HG02870 (cell line): ENCODE data around the gene MYPN.
"Not testable (repeated sequence)": the region's sequence is repeated elsewhere in the genome, so short reads cannot be mapped to it uniquely, and the experiment has no call there.

Experiments
- ATAC-seq: cut with Tn5 transposase; IDR thresholded peaks from one replicate; pipeline ENCODE4 v1.9.1; 2021; ENCODE audit warnings: mild to moderate bottlenecking, moderate library complexity; ENCODE audit not compliant: unreplicated experiment

The MYPN gene

DNA sequence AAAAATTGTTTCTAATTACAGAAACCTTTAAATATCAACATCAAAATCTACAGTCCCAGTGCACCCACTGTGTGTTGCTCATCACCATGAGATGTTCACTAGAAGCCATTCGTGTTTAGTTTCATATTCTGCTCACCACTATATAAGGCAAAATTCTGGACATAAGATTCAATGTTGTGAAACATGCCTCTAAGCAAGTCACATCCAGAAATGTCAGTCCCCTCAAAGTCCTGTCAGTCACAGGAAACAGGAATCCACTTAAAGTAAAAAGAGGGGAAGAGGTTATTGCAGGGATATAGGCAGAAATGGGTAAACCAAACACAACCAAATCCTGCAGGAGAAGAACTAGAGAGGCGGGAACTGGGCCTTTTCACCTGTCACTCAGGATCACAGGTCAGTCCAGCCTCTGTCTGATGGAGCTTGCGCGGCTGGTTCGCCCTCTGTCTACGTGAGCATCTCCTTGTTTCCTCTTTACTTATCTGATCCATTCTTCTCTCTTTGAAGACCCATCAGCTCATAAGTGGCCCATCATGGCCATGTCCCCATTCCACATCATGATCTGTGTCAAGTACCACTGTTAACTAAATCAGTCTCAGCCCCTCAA, 58.4 kb downstream of the MYPN start:
- ATAC-seq = no peak

GRCh38 chr10:68171539-68172080, 62.3 kb downstream of the MYPN start:
- ATAC-seq = no peak

DNA sequence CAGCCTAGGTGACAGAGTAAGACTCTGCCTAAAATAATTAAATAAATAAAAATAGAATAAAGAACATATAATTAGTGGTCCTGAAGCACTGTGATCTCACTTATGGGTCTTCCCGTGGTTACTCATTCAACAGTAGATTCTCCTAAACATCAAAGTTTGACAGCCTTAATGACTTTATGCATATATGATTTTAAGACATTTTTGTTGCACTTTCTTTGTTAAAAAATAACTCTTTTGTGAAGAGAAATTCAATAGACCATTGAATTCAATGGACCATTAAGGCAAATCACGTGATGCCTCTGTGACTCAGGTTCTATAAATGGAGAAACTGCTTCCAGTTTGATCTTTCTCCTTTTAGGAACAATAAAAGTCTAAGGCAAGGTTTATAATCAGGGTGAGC, 63.0 kb downstream of the MYPN start:
- no peak for ATAC-seq

DNA sequence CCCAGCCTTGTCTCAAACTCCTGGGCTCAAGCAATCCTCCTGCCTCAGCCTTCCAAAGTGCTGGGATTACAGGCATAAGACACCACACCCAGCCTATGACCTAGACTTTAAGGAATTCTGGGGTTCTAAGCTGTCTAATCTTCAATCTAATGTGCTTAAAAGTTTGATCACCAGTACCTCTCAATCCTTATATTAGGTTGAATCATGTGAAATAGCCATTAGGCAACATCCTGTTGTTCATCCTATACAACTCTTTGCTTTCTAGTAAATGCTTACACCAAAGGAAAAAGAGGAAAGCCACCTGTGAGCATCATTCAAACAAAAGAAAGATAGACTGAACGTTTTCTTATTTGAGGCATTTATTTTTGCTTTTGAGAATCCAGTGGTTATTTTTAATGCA, 66.7 kb downstream of the MYPN start:
- no peak for ATAC-seq

- no peak for ATAC-seq
Observed at GRCh38 chr10:68176797-68177196, 67.5 kb downstream of the MYPN start.

GRCh38 chr10:68178592-68178991, 69.3 kb downstream of the MYPN start:
- ATAC-seq = no peak

- ATAC-seq = no peak
Observed at GRCh38 chr10:68179016-68179415, 69.7 kb downstream of the MYPN start.

DNA sequence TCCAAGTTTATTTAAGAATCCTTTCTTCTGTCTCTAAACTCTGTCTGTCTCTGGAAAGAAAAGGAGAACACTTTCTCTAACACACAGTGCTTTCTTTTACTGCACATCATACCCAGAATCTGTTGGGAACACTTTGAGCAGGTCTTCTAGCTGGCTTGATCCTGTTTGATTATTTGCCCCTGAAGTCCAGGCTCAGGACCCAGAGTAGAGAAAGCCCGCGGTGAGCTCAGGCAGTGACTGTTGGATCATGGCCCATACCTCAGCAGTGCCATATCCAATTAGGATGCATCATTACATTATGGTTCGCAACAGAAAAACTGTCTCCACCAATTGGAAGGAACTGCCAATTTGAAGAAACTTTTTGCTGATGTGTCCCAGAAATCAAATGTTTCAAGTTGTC, 71.2 kb downstream of the MYPN start:
- no peak for ATAC-seq

DNA sequence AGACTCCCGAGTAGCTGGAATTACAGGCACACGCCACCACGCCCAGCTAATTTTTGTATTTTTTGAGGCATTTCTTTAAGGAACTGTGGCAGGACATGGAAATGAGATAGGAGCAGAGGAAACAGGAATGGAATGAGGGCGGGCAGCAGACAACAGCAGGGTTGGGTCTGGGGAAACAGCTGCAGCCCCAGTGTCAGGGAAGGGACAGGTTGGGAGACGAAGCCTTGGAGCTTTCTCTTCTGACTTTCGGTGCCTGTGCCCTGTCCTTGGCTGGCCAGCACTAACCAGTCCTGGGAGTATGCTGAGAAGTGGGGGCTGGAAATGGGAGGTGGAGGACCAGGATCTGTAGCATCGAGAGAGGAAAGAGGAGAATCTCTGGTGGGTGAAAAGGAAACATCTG, 75.3 kb downstream of the MYPN start:
- no peak for ATAC-seq

- ATAC-seq = no peak
Observed at GRCh38 chr10:68185085-68185484, 75.8 kb downstream of the MYPN start.

DNA sequence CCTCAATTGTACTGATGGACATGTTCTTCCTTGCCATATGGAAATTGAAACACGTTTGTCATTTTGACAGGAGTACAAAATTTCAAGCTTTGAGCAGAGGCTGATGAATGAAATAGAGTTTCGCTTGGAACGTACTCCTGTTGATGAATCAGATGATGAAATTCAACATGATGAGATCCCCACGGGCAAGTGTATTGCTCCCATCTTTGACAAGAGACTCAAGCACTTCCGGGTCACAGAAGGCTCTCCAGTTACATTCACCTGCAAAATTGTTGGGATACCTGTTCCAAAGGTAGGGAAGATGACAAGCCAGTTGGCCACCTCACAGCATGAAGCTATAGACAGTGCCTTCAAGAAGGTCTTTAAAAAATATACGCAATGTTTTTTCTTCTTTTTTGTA, 79.5 kb downstream of the MYPN start:
- no peak for ATAC-seq

DNA sequence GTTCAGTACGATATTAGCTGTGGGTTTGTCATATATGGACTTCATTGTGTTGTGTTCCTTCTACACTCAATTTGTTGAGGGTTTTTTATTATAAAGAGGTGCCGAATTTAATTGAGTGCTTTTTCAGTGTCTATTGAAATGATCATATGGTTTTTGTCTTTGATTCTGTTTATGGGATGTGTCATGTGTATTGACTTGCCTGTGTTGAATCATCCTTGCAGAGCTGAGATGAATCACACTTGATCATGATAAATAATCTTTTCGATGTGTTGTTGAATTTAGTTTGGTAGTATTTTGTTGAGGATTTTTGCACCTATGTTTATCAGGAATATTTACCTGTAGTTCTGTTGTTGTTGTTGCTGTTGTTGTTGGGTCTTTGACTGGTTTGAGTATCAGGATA, 82.8 kb downstream of the MYPN start:
- no peak for ATAC-seq

DNA sequence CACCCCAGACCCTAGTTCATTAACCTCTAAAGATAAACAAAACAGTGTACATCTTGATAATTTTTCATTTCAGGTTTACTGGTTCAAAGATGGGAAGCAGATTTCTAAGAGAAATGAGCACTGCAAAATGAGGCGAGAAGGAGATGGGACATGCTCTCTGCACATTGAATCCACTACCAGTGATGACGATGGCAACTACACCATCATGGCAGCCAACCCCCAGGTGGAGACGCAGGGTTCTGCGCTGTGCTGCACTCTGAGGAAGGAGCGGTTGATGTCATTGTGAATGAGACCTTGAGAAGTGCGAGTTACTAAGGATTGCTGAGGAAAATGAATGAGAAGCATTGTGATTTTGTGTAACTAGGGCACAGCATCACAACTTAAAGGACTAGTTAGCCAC, 85.0 kb downstream of the MYPN start:
- no peak for ATAC-seq

DNA sequence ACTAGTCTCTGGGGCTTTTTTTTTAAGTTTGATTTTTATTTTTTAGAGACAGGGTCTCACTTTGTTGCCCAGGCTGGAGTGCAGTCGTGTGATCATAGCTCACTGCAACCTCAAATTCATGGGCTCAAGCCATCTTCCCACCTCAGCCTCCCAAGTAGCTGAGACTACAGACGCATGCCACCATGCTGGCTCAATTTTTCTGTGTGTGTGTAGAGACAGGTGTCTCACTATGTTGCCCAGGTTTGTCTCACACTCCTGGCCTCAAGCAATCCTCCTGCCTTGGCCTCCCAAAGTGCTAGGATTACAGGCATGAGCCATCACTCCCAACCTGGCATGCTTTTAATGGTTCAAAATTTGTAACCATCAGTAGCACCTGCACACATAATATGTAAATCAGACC, 86.5 kb downstream of the MYPN start:
- ATAC-seq = not testable (repeated sequence)

DNA sequence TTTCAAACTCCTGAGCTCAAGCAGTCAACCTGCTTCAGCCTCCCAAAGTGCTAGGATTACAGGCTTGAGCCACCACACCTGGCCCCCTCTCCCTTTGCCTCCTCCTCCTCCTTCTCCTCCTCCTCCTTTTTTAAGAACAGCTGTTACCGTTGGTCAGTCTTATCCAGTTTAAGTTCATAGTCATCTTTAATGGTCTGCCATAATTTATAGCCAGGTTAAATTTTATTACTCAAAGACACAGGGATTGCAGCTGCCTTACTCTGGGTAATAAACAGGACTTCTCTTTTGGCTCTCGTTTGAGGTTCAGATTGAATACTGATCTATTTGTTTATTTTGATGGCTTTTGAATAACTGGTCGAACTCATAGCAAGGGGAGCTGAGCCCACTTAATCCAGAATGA, 87.4 kb downstream of the MYPN start:
- no peak for ATAC-seq

DNA sequence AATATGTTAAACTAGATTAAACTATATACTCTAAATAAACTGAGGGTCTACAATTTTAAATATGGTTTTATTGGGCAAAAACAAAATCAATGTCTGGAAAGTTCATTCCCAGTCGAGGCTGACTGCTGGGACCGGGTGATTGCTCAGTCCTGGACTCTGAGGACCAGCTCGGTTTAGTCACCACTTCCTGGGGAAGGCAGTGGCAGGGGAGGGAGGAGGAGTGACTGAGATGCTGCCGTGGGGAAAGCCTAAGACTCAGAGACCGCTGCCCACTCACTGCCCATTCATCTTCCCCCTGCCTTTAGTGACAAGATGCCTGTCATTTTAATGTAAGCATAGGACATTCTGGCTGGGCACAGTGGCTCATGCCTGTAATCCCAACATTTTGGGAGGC, 93.7 kb downstream of the MYPN start:
- no peak for ATAC-seq

DNA sequence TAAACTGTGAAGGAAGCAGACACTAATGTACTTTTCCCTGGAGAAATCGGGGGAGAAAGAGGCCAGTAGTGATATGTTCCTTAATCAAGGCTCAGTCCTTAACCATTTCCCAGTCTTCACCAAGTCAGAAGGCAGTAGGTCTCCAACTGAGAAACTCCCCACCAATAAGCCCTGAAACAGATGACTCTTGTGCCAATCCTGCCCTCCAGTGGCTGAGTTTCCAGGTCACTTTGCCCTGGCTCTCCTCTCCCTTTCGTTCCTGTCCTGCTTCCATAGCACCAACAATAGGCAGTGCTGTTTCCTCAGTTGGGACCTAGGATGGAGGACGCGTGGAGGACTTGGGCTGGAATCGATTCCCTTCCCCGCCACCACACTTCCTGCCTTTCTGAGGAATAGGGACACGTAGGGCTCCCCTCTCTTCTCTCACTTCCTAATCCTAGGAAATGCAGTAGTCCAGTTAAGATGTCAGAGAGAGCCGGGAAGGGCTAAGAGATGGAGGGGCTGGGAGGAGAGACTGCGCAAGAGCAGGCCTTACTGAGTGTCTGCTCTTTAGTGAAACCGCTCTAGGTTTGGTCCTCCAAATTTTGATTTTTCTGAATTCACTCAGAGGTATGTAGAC, 99.2 kb downstream of the MYPN start:
- no peak for ATAC-seq

GRCh38 chr10:68211669-68212068, 102.4 kb downstream of the MYPN start:
- no peak for ATAC-seq

DNA sequence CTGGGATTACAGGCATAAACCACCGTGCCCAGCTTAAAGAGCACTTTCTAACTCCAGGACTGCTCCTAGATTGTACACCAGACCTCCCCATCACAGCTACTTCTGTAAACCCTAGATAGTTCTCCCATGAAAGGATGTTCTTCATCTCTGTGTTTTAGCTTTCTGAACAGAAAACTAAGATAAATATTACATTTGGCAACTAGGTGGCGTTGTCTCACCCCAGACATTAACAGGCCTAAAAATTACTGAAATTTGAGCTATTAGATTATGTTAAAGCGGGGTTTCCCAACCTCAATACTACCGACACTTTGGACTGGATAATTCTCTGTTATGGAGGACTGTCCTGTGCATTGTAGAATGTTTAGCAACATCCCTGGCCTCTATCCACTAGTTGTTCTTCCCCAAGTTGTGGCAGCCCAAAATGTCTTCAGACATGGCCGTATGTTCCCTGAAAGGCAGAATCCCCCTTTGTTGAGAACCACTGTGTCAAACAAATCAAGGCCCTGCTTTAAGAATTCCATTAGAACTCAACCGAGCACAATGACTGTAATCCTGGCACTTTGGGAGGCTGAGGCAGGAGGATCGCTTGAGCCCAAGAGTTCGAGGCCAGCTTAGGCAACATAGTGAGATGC, 103.5 kb downstream of the MYPN start:
- no peak for ATAC-seq

- ATAC-seq = no peak
Observed at GRCh38 chr10:68218786-68219185, 109.5 kb downstream of the MYPN start.

GRCh38 chr10:68221196-68221595, 111.9 kb downstream of the MYPN start:
- ATAC-seq = no peak

DNA sequence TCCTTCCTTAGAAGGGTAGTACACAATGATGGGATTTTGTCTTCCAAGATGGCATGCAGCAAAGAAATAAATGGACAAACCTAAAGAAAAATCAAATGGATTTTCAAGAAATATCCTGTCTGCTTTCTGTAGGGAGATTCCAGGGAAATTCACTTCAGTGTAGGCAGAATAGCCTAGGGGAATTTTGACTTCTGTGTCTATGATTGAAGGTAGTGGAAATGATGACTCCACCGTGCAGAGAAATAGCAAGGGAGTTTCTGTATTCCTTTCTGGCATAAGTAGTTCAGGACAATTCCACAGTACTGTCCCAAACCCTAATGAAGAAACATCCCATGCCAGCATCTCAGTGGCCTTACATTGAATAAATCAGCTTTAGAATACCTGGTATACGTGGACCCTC, 113.1 kb downstream of the MYPN start:
- no peak for ATAC-seq
